DND-41 (cell line): ENCODE measurements around the gene WDHD1.
"Not testable (repeated sequence)": the region's sequence is repeated elsewhere in the genome, so short reads cannot be mapped to it uniquely, and the experiment has no call there.

ENCODE experiments used
- ATAC-seq: fragments of 200-7000 bp; cut with Tn5 transposase; 3 replicates; pipeline ENCODE4 v1.9.1; 2021; ENCODE audit warnings: low read depth; ENCODE audit not compliant: insufficient read depth
- DNase-seq: peaks from one replicate; pipeline ENCODE4 v3.0.0-alpha.2; 2020
- H2AFZ ChIP-seq: 2 replicates; pipeline ENCODE4 v1.6.0; 2012; ENCODE audit warnings: low read depth, low read length
- H3K27ac ChIP-seq: 2 replicates; pipeline ENCODE4 v1.5.1; 2012; ENCODE audit warnings: low read length, inconsistent platforms
- H3K27me3 ChIP-seq: fragments of 200-600 bp; sonication (generic); 2 replicates; pipeline ENCODE4 v1.6.0; 2012; ENCODE audit warnings: low read length, mild to moderate bottlenecking, inconsistent platforms; ENCODE audit not compliant: insufficient read depth, poor library complexity
- H3K36me3 ChIP-seq: 2 replicates; pipeline ENCODE4 v1.5.1; 2012; ENCODE audit warnings: low read length, inconsistent platforms; ENCODE audit not compliant: insufficient read depth
- H3K4me1 ChIP-seq: 2 replicates; pipeline ENCODE4 v1.5.1; 2012; ENCODE audit warnings: mild to moderate bottlenecking, low read length; ENCODE audit not compliant: insufficient read depth
- H3K4me2 ChIP-seq: 2 replicates; pipeline ENCODE4 v1.6.0; 2012; ENCODE audit warnings: mild to moderate bottlenecking, moderate library complexity, low read length, inconsistent platforms; ENCODE audit not compliant: insufficient read depth
- H3K4me3 ChIP-seq, 2 experiments: fragments of 200-600 bp in 1 of 2; shearing (Covaris generic) in 1 of 2; 2 replicates each; pipeline ENCODE4 v1.5.1; 2012 to 2016; ENCODE audit warnings: inconsistent platforms in 2 of 2, low read length in 2 of 2, mild to moderate bottlenecking in 2 of 2, low read depth in 1 of 2, moderate library complexity in 1 of 2
- H3K79me2 ChIP-seq: 2 replicates; pipeline ENCODE4 v1.6.0; 2012; ENCODE audit warnings: low read length, inconsistent platforms; ENCODE audit not compliant: insufficient read depth
- H3K9ac ChIP-seq: 2 replicates; pipeline ENCODE4 v1.6.0; 2012; ENCODE audit warnings: low read depth, mild to moderate bottlenecking, inconsistent platforms, low read length, moderate library complexity
- H3K9me3 ChIP-seq: 2 replicates; pipeline ENCODE4 v1.5.1; 2012; ENCODE audit warnings: low read length, moderate library complexity, mild to moderate bottlenecking, inconsistent platforms; ENCODE audit not compliant: insufficient read depth, severe bottlenecking
- H4K20me1 ChIP-seq: 2 replicates; pipeline ENCODE4 v1.6.0; 2012; ENCODE audit warnings: low read length; ENCODE audit not compliant: insufficient read depth
- EZH2 ChIP-seq: IDR thresholded peaks from 3 replicates; pipeline ENCODE4 v1.6.1; 2012; ENCODE audit warnings: borderline replicate concordance, low read depth, mild to moderate bottlenecking, moderate library complexity, low read length, inconsistent platforms; ENCODE audit not compliant: severe bottlenecking
- TF ChIP-seq, protein P1 (sequence below): IDR thresholded peaks from 2 replicates; pipeline ENCODE4 v1.5.1; 2012; ENCODE audit warnings: borderline replicate concordance, low read length, moderate library complexity, mild to moderate bottlenecking; ENCODE audit not compliant: poor library complexity, severe bottlenecking; ENCODE audit errors: extremely low read depth

WDHD1 gene

DNA sequence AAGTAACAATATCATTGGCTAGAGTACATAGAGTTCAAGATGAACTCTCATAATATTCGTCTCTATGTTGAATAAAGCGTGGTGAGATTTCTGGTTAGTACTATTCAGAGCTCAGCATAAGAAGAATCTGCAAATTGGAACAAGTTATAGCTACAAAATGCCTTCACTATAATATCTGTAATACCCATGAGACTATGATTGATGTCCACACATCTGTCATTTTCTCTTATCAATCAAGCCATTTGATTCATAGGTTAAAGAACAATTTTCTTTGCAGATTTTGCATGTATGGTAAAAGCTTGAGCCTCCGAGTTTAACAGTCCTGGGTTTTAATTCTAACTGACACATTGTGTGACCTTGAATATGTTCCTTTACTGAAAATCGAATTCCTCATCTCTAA lies 1.6 kb upstream of the WDHD1 start:
- Histone ChIP-seq H2AFZ (no peak overlapping the region), H3K36me3 (peaks cover 25% of the 10 kb centered on the region), H4K20me1 (peaks cover 19% of the 10 kb centered on the region; the same call in 1 of the 2 replicates), H3K27me3 (no peaks in the 10 kb centered on the region), H3K9ac (peak overlapping the region; percentile 90), H3K4me2 (peak overlapping the region; percentile 78), H3K79me2 (peaks cover 94% of the 10 kb centered on the region), H3K4me3 (peak overlapping the region; percentile 57 to 92; a peak in 3 of 4 replicates), H3K4me1 (peaks cover 52% of the 10 kb centered on the region), H3K9me3 (no peaks in the 10 kb centered on the region), H3K27ac (peak overlapping the region; percentile 93; the same call in 1 of the 2 replicates)
- TF ChIP-seq EZH2, result no peak
- TF ChIP-seq, protein P1, sequence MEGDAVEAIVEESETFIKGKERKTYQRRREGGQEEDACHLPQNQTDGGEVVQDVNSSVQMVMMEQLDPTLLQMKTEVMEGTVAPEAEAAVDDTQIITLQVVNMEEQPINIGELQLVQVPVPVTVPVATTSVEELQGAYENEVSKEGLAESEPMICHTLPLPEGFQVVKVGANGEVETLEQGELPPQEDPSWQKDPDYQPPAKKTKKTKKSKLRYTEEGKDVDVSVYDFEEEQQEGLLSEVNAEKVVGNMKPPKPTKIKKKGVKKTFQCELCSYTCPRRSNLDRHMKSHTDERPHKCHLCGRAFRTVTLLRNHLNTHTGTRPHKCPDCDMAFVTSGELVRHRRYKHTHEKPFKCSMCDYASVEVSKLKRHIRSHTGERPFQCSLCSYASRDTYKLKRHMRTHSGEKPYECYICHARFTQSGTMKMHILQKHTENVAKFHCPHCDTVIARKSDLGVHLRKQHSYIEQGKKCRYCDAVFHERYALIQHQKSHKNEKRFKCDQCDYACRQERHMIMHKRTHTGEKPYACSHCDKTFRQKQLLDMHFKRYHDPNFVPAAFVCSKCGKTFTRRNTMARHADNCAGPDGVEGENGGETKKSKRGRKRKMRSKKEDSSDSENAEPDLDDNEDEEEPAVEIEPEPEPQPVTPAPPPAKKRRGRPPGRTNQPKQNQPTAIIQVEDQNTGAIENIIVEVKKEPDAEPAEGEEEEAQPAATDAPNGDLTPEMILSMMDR, result no peak
- ATAC-seq, result no peak
- DNase-seq, result no peak

DNA sequence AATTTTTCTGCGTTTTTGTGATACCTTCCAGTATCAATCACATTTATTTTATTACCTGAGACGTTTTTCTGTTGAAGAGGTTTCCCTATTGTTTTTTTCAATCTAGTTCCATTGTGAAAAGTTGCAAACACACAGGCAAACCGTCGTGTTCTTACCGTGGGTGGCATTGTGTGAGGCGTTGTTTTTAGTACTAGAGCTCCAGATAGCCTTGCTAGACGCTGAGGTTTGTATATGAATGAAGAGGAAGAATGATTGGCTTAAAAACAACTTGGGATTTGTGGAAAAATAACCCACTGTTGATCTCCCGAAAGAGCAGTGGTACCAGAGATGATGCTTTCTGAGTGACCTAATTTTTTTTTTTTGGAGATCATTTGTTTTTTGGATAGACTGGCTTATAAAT lies 1.2 kb upstream of the WDHD1 start:
- Histone ChIP-seq H3K27me3 (no peaks in the 10 kb centered on the region), H3K4me2 (peak overlapping the region; percentile 78), H2AFZ (no peak overlapping the region; the same call in 1 of the 2 replicates), H3K36me3 (peaks cover 28% of the 10 kb centered on the region), H3K9me3 (no peaks in the 10 kb centered on the region), H4K20me1 (peaks cover 19% of the 10 kb centered on the region; the same call in 1 of the 2 replicates), H3K4me1 (peaks cover 55% of the 10 kb centered on the region), H3K9ac (peak overlapping the region; percentile 90), H3K27ac (peak overlapping the region; percentile 93), H3K4me3 (peak overlapping the region; percentile 57 to 92), H3K79me2 (peaks cover 94% of the 10 kb centered on the region)
- ATAC-seq (no peak), DNase-seq (no peak)
- no peak for TF ChIP-seq EZH2
- TF ChIP-seq, protein P1, result no peak

DNA sequence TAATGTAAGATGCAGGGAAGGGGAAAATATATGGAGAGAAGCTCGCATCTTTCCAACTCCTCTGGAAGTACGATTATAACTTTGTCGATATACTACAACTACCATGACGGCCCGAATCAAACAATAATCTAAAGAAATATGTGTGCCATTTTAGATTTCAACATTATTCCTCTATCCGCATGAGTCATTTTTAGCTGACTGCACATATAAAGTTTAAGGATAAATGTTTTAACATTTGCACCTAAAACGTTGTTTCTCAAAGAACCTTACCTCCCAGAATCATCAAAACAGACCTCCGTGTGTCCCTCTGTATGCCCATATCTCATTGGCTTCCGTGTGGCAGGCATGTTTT lies 482 bp downstream of the WDHD1 start:
- Histone ChIP-seq H3K27me3 (no peaks in the 10 kb centered on the region), H3K36me3 (peaks cover 32% of the 10 kb centered on the region), H3K27ac (peak overlapping the region; percentile 93), H3K4me3 (peak overlapping the region; percentile 57 to 92), H2AFZ (peak overlapping the region; percentile 98), H4K20me1 (peaks cover 20% of the 10 kb centered on the region; the same call in 1 of the 2 replicates), H3K79me2 (peaks cover 95% of the 10 kb centered on the region), H3K4me2 (peak overlapping the region; percentile 78), H3K4me1 (peaks cover 50% of the 10 kb centered on the region), H3K9me3 (no peaks in the 10 kb centered on the region), H3K9ac (peak overlapping the region; percentile 90)
- ATAC-seq (no peak), DNase-seq (no peak)
- TF ChIP-seq, protein P1, result no peak
- no peak for TF ChIP-seq EZH2

DNA sequence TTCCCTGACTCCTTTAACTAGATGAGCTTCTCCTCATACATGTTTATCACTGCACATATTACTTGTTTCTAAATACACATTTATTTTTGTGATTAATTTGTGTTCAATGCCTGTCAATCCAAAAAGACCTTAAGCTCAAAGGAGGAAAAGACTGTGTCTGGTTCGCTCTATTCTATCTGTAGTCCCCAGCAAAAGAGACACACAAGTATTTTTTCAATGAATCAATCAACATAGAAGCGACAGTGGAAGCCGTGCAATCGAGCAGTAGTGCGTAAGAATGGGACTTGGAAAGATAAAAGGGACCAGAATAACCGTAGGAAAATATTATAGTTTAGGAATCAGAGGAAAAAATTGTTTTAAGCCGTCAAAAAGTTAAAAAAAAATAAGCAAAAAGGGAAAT lies 951 bp downstream of the WDHD1 start:
- TF ChIP-seq EZH2, result no peak
- TF ChIP-seq, protein P1, result no peak
- H3K9ac ChIP-seq, result peak overlapping the region; percentile 90
- no peaks in the 10 kb centered on the region for H3K27me3 ChIP-seq
- peaks cover 46% of the 10 kb centered on the region for H3K4me1 ChIP-seq
- H3K27ac ChIP-seq, result peak overlapping the region; percentile 93
- no peak overlapping the region; the same call in 1 of the 2 replicates for H2AFZ ChIP-seq
- H3K4me3 ChIP-seq, result peak overlapping the region; percentile 57 to 92
- H3K36me3 ChIP-seq, result peaks cover 29% of the 10 kb centered on the region
- ATAC-seq, result no peak
- DNase-seq, result no peak
- peaks cover 95% of the 10 kb centered on the region for H3K79me2 ChIP-seq
- H3K4me2 ChIP-seq, result peak overlapping the region; percentile 78
- peaks cover 16% of the 10 kb centered on the region; the same call in 1 of the 2 replicates for H4K20me1 ChIP-seq
- no peaks in the 10 kb centered on the region for H3K9me3 ChIP-seq

DNA sequence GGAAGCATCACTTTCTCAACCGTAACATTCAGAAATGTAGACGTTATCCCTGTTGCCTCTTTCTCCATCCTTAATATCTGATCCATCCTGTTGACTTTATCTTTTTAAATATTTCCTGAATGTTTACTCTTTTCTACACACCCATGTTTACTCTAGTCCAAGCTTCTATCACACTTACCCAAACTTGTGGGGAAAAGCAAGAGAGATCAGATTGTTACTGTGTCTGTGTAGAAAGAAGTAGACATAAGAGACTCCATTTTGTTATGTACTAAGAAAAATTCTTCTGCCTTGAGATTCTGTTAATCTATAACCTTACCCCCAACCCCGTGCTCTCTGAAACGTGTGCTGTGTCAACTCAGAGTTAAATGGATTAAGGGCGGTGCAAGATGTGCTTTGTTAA lies 2.5 kb downstream of the WDHD1 start:
- H2AFZ ChIP-seq, H3K9me3 ChIP-seq, ATAC-seq, DNase-seq, H3K27me3 ChIP-seq, H3K4me3 ChIP-seq, H3K27ac ChIP-seq, H3K9ac ChIP-seq: not testable (repeated sequence)
- Histone ChIP-seq H3K4me2 (peak overlapping the region; percentile 17; the same call in 1 of the 2 replicates), H3K79me2 (peaks cover 95% of the 10 kb centered on the region), H3K4me1 (peaks cover 32% of the 10 kb centered on the region), H3K36me3 (peaks cover 32% of the 10 kb centered on the region), H4K20me1 (peaks cover 16% of the 10 kb centered on the region; the same call in 1 of the 2 replicates)
